Panc1 (cell line): ENCODE results near the gene SEPTIN2. TPM values are rescaled to one million over a fixed set of nuclear protein-coding genes. Genes with fewer than 3 reads are reported as not detected.

Experiments
- ATAC-seq: fragments of 200-7000 bp; cut with Tn5 transposase; 2 replicates; pipeline ENCODE4 v1.9.1; 2020; ENCODE audit warnings: mild to moderate bottlenecking, moderate library complexity
- BruUV-seq: library from RNA; stranded (reverse); fragments of 400-500 nt; replicated peaks from 2 replicates; lab custom pipeline; 2021; lab: Mats Ljungman, UMichigan
- CTCF ChIA-PET: fragments of 300-600 bp; sonication (Branson Sonifier 250); formaldehyde crosslinking; loops from one replicate; lab custom pipeline; 2022; ENCODE audit warnings: antibody characterized with exemption; lab: Charles Lee
- POLR2A ChIA-PET: fragments of 300-600 bp; sonication (Branson Sonifier 250); formaldehyde crosslinking; loops from one replicate; lab custom pipeline; 2022; ENCODE audit warnings: antibody characterized with exemption; lab: Charles Lee
- DNase-seq: peaks from one replicate; pipeline ENCODE4 v3.0.0-alpha.2; 2010; ENCODE audit warnings: low read depth, low spot score
- H3K27ac ChIP-seq: 2 replicates; pipeline ENCODE4 v1.5.1; 2011; ENCODE audit warnings: mild to moderate bottlenecking, low read length, inconsistent platforms
- H3K27me3 ChIP-seq: fragments of 200-500 bp; sonication (Bioruptor generic); 2 replicates; pipeline ENCODE4 v1.6.0; 2014; ENCODE audit warnings: low read length, inconsistent platforms; ENCODE audit not compliant: control insufficient read depth, insufficient read depth
- H3K36me3 ChIP-seq: fragments of 200-500 bp; sonication (Bioruptor generic); 2 replicates; pipeline ENCODE4 v1.5.1; 2014; ENCODE audit warnings: inconsistent platforms, mild to moderate bottlenecking, low read length, moderate library complexity; ENCODE audit not compliant: control insufficient read depth, insufficient read depth
- H3K4me1 ChIP-seq: 2 replicates; pipeline ENCODE4 v1.5.1; 2011; ENCODE audit warnings: inconsistent platforms, mild to moderate bottlenecking, low read length, moderate library complexity; ENCODE audit not compliant: control insufficient read depth, insufficient read depth
- H3K4me3 ChIP-seq, 2 experiments: 2 replicates each; pipeline ENCODE4 v1.5.1; 2011 to 2012; ENCODE audit warnings: low read depth in 2 of 2, low read length in 2 of 2, mild to moderate bottlenecking in 2 of 2, inconsistent platforms in 1 of 2, moderate library complexity in 1 of 2
- H3K9me3 ChIP-seq: fragments of 200-500 bp; sonication (Bioruptor generic); 2 replicates; pipeline ENCODE4 v1.5.1; 2014; ENCODE audit warnings: low read depth, mild to moderate bottlenecking, inconsistent platforms, low read length, moderate library complexity; ENCODE audit not compliant: control insufficient read depth, insufficient read depth
- POLR2AphosphoS5 ChIP-seq: IDR thresholded peaks from 2 replicates; pipeline ENCODE4 v1.6.1; 2012; ENCODE audit warnings: mild to moderate bottlenecking, low read depth, low read length, moderate library complexity
- SIN3A ChIP-seq: IDR thresholded peaks from 2 replicates; pipeline ENCODE4 v1.6.1; 2012; ENCODE audit warnings: low read depth, mild to moderate bottlenecking, low read length, moderate library complexity, borderline replicate concordance; ENCODE audit not compliant: insufficient read depth
- TCF7L2 ChIP-seq: IDR thresholded peaks from 2 replicates; pipeline ENCODE4 v1.6.1; 2011; ENCODE audit warnings: mild to moderate bottlenecking, low read depth, low read length, inconsistent platforms
- in situ Hi-C: cut with HindIII; loops from 2 replicates; pipeline ENCODE4 v1.10.0; 2016; ENCODE audit warnings: low sequenced_read_pairs, low pct_unique_long_range_greater_than_20kb
- intact Hi-C: fragments of 100-400 bp; cut with micrococcal nuclease; formaldehyde crosslinking; loops from one replicate; pipeline ENCODE4 v1.10.0; 2022; ENCODE audit not compliant: unreplicated experiment
- total RNA-seq: library from RNA; stranded (reverse); gene quantifications from one replicate; pipeline ENCODE4 v1.2.1, GENCODE V29; 2021; ENCODE audit not compliant: unreplicated experiment
- TF ChIP-seq, protein P1 (sequence below): fragments of 450-650 bp; IDR thresholded peaks from 2 replicates; pipeline ENCODE4 v1.5.1; 2017; ENCODE audit warnings: mild to moderate bottlenecking
- TF ChIP-seq, protein P2 (sequence below), 2 experiments: IDR thresholded peaks; 2 replicates each; pipeline ENCODE4 v1.6.1; 2011 to 2012; ENCODE audit warnings: low read depth in 2 of 2, control low read depth in 1 of 2, low read length in 1 of 2, mild to moderate bottlenecking in 1 of 2, moderate library complexity in 1 of 2; ENCODE audit not compliant: insufficient read depth in 1 of 2

The SEPTIN2 gene
- total RNA-seq, 1 experiment from 2014 or later = 303 TPM

DNA sequence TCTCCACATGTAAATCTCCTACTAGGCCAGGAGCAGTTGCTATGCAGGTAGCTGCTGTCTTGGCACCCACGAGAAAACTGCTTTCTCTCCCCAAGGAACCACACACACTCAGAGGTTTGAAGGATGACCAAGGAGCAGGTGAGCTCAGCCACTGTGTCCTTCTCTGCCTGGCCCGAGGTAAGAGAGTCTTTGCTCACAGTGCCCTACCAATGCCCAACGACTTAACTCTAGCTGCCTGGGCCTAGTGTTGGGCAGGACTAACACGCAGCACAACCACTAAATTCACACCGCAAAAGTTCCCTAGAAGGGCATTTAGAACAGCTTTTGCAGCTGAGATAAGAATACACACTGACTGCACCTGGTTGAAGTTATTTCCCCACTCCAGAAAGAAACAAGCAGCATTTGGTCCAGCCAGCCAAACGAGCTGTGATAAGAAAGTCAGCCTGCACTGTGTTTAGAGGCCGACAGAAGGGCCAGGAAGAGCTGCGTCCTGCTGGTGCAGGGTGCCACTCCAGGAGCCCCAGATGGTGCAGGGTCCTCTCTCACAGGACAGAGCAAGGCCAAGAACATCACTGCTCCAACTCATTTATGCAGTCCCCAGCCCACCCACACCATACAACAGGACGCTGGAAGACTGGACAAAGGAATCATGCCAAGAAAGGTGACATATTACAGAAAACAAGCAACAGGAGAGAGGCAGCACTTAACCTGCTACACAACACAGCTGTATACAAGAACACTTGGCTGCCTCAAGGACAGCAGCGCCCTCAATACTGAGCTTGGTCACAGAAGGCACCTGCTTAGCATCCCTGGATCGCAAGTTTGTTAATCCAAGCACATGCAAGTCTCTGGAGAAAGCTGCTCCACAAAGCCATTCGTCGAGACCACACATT, 12.7 kb upstream of the SEPTIN2 start:
- in situ Hi-C loops = no loop called here

DNA sequence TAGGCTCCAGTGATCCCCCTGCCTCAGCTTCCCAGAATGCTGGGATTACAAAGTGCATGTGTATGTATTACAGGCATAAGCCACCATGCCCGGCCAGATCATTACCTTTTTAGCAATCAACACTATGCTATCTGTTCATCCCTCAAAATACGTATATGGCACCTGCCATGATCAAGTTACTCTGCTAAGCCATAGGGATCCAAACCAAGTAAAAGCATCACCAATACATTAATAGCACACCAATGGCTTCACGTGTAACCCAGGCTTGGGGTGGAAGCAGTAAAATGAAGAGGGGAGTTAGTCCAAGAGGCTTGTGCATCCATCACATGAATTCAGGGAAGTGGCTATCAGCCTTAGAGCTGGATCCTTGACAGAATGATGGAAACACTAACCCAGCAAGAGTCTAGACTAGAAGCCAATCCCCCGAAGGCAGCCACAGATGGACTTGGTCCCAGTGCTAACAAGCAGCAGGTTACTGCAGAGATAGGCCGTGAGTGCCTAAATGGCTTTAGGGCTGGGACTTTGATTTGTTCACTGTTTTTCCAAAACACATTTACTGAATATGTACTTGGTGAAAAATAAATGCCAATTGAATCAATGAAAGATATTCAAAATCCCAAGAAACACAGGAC, 11.6 kb upstream of the SEPTIN2 start:
- Histone ChIP-seq H3K36me3 (no peaks in the 10 kb centered on the region), H3K9me3 (no peaks in the 10 kb centered on the region), H3K27me3 (no peaks in the 10 kb centered on the region), H3K4me3 (no peak overlapping the region), H3K27ac (no peak overlapping the region), H3K4me1 (peaks cover 21% of the 10 kb centered on the region)
- DNase-seq (no peak), ATAC-seq (no peak)
- ChIA-PET POLR2A (no interaction called here), CTCF (no interaction called here)
- intact Hi-C loops = no loop called here
- in situ Hi-C loops = no loop called here
- TF ChIP-seq, protein P1, sequence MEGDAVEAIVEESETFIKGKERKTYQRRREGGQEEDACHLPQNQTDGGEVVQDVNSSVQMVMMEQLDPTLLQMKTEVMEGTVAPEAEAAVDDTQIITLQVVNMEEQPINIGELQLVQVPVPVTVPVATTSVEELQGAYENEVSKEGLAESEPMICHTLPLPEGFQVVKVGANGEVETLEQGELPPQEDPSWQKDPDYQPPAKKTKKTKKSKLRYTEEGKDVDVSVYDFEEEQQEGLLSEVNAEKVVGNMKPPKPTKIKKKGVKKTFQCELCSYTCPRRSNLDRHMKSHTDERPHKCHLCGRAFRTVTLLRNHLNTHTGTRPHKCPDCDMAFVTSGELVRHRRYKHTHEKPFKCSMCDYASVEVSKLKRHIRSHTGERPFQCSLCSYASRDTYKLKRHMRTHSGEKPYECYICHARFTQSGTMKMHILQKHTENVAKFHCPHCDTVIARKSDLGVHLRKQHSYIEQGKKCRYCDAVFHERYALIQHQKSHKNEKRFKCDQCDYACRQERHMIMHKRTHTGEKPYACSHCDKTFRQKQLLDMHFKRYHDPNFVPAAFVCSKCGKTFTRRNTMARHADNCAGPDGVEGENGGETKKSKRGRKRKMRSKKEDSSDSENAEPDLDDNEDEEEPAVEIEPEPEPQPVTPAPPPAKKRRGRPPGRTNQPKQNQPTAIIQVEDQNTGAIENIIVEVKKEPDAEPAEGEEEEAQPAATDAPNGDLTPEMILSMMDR = no peak
- TF ChIP-seq TCF7L2 = no peak
- TF ChIP-seq, protein P2, sequence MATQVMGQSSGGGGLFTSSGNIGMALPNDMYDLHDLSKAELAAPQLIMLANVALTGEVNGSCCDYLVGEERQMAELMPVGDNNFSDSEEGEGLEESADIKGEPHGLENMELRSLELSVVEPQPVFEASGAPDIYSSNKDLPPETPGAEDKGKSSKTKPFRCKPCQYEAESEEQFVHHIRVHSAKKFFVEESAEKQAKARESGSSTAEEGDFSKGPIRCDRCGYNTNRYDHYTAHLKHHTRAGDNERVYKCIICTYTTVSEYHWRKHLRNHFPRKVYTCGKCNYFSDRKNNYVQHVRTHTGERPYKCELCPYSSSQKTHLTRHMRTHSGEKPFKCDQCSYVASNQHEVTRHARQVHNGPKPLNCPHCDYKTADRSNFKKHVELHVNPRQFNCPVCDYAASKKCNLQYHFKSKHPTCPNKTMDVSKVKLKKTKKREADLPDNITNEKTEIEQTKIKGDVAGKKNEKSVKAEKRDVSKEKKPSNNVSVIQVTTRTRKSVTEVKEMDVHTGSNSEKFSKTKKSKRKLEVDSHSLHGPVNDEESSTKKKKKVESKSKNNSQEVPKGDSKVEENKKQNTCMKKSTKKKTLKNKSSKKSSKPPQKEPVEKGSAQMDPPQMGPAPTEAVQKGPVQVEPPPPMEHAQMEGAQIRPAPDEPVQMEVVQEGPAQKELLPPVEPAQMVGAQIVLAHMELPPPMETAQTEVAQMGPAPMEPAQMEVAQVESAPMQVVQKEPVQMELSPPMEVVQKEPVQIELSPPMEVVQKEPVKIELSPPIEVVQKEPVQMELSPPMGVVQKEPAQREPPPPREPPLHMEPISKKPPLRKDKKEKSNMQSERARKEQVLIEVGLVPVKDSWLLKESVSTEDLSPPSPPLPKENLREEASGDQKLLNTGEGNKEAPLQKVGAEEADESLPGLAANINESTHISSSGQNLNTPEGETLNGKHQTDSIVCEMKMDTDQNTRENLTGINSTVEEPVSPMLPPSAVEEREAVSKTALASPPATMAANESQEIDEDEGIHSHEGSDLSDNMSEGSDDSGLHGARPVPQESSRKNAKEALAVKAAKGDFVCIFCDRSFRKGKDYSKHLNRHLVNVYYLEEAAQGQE (IDR thresholded peaks at IDR 0.05; ENCODE audit: insufficient read depth in 1 of 2, low read depth in 2 of 2, low read length in 1 of 2) = no peak
- TF ChIP-seq POLR2AphosphoS5 = no peak
- TF ChIP-seq SIN3A = no peak
- BruUV-seq = no TSS peak

More for the DNA sequence above, 12.7 kb upstream of the SEPTIN2 start:
- no peaks in the 10 kb centered on the region for H3K27me3 ChIP-seq
- DNase-seq (no peak), ATAC-seq (0 out of 2 replicates have a peak, but pooled peaks have one; percentile 44)
- no peak overlapping the region for H3K4me3 ChIP-seq
- no peaks in the 10 kb centered on the region for H3K36me3 ChIP-seq
- BruUV-seq = no TSS peak
- no peak for TF ChIP-seq SIN3A
- TF ChIP-seq, protein P2 (IDR thresholded peaks at IDR 0.05; ENCODE audit: insufficient read depth in 1 of 2, low read depth in 2 of 2, low read length in 1 of 2) = no peak
- no peak for TF ChIP-seq POLR2AphosphoS5
- no peak for TF ChIP-seq TCF7L2
- TF ChIP-seq, protein P1 = no peak
- peaks cover 16% of the 10 kb centered on the region for H3K4me1 ChIP-seq
- ChIA-PET POLR2A (interaction anchor here (1.1 to 1.4 kb wide), 2 partner anchors 9 to 15 kb away, joined by 3 to 12 read pairs; no protein-coding TSS in a partner anchor), CTCF (interaction anchor here (0.6 kb wide), 1 partner anchor 53 kb away, joined by 7 read pairs; the partner anchor contains the start of gene FARP2)
- intact Hi-C loops = no loop called here
- H3K9me3 ChIP-seq = no peaks in the 10 kb centered on the region
- no peak overlapping the region for H3K27ac ChIP-seq
